Endometrial microvascular endothelial cells (primary cell): ENCODE measurements around the gene NUMA1. TPM values are rescaled to one million over a fixed set of nuclear protein-coding genes. Genes with fewer than 3 reads are reported as not detected.

Experiments used
- in situ Hi-C: cut with HindIII; loops from 2 replicates; pipeline ENCODE4 v1.10.0; 2017; ENCODE audit warnings: low sequenced_read_pairs, low pct_unique_long_range_greater_than_20kb; ENCODE audit errors: inconsistent ontology term
- total RNA-seq: library from RNA; depleted of rRNA; stranded (reverse); fragments of >200 nt; gene quantifications from one replicate; pipeline ENCODE4 v1.2.3, GENCODE V29; 2015; ENCODE audit errors: inconsistent ontology term

Gene NUMA1
- total RNA-seq, 1 donor from 2014 or later = 112 TPM

GRCh38 chr11:72072348-72072747 is 8.0 kb downstream of the NUMA1 start:
- in situ Hi-C loops = no loop called here

- in situ Hi-C loops = no loop called here
Measured at GRCh38 chr11:72070491-72070890, 9.9 kb downstream of the NUMA1 start.

GRCh38 chr11:72069787-72070251 is 10.5 kb downstream of the NUMA1 start:
- in situ Hi-C loops = no loop called here

GRCh38 chr11:72069200-72069599 is 11.1 kb downstream of the NUMA1 start:
- in situ Hi-C loops = no loop called here

- in situ Hi-C loops = no loop called here
Measured at GRCh38 chr11:72067676-72068075, 12.7 kb downstream of the NUMA1 start.

- in situ Hi-C loops = no loop called here
Measured at GRCh38 chr11:72067266-72067665, 13.1 kb downstream of the NUMA1 start.

- in situ Hi-C loops = no loop called here
Measured at GRCh38 chr11:72066855-72067254, 13.5 kb downstream of the NUMA1 start.

GRCh38 chr11:72061739-72062396 is 18.5 kb downstream of the NUMA1 start:
- in situ Hi-C loops = no loop called here

GRCh38 chr11:72058416-72059034 is 21.8 kb downstream of the NUMA1 start:
- in situ Hi-C loops = no loop called here

GRCh38 chr11:72048766-72049460 is 31.4 kb downstream of the NUMA1 start:
- in situ Hi-C loops = no loop called here

- in situ Hi-C loops = no loop called here
Measured at GRCh38 chr11:72045849-72046248, 34.5 kb downstream of the NUMA1 start.

- in situ Hi-C loops = no loop called here
Measured at GRCh38 chr11:72042064-72042745, 38.1 kb downstream of the NUMA1 start.

- in situ Hi-C loops = no loop called here
Measured at GRCh38 chr11:72041364-72042063, 38.8 kb downstream of the NUMA1 start.

- in situ Hi-C loops = no loop called here
Measured at GRCh38 chr11:72040491-72041363, 39.6 kb downstream of the NUMA1 start.

GRCh38 chr11:72039856-72040401 is 40.4 kb downstream of the NUMA1 start:
- in situ Hi-C loops = no loop called here

- in situ Hi-C loops = no loop called here
Measured at GRCh38 chr11:72039031-72039855, 41.1 kb downstream of the NUMA1 start.

GRCh38 chr11:72038491-72038890 is 41.9 kb downstream of the NUMA1 start:
- in situ Hi-C loops = no loop called here
